HepG2 (cell line): Measurements from ENCODE around the gene CFAP46.
"Not testable (repeated sequence)": the region's sequence is repeated elsewhere in the genome, so short reads cannot be mapped to it uniquely, and the experiment has no call there.

Experiments used
- BRCA1 ChIP-seq: sonication (generic); formaldehyde crosslinking; IDR thresholded peaks from 2 replicates; pipeline ENCODE4 v1.4.0; 2020; ENCODE audit warnings: missing genetic modification reagents
- EZH2 ChIP-seq: conservative IDR thresholded peaks from 2 replicates; pipeline ENCODE4 v1.6.1; 2012; ENCODE audit warnings: mild to moderate bottlenecking, low read depth, low read length, moderate library complexity
- HIC2 ChIP-seq: sonication (generic); formaldehyde crosslinking; IDR thresholded peaks from 2 replicates; pipeline ENCODE4 v1.9.0; 2022; ENCODE audit warnings: low read depth, missing genetic modification reagents
- JUN ChIP-seq: sonication (generic); formaldehyde crosslinking; IDR thresholded peaks from 2 replicates; pipeline ENCODE4 v1.4.0; 2020; ENCODE audit warnings: mild to moderate bottlenecking, missing genetic modification reagents
- JUND ChIP-seq: sonication (generic); formaldehyde crosslinking; IDR thresholded peaks from 2 replicates; pipeline ENCODE4 v1.8.0; 2022; ENCODE audit warnings: mild to moderate bottlenecking, missing genetic modification reagents
- PHF21A ChIP-seq: sonication (generic); formaldehyde crosslinking; IDR thresholded peaks from 2 replicates; pipeline ENCODE4 v1.5.0; 2020; ENCODE audit warnings: mild to moderate bottlenecking, missing genetic modification reagents
- PHF8 ChIP-seq: sonication (generic); formaldehyde crosslinking; IDR thresholded peaks from 2 replicates; pipeline ENCODE4 v1.5.0; 2020; ENCODE audit warnings: missing genetic modification reagents
- POLR2A ChIP-seq, 2 experiments: IDR thresholded peaks; 2 replicates each; pipeline ENCODE4 v1.6.1; 2011; ENCODE audit warnings: low read depth in 2 of 2, low read length in 2 of 2, mild to moderate bottlenecking in 1 of 2, moderate library complexity in 1 of 2; ENCODE audit not compliant: insufficient read depth in 1 of 2
- POLR2AphosphoS5 ChIP-seq: IDR thresholded peaks from 2 replicates; pipeline ENCODE4 v1.6.1; 2012; ENCODE audit warnings: low read depth, low read length
- RBFOX2 ChIP-seq: fragments of 200-400 bp; formaldehyde crosslinking; IDR thresholded peaks from 2 replicates; pipeline ENCODE4 v1.6.1; 2017; ENCODE audit warnings: low read depth, mild to moderate bottlenecking, low read length
- ZNF180 ChIP-seq: sonication (generic); formaldehyde crosslinking; IDR thresholded peaks from 2 replicates; pipeline ENCODE4 v1.4.0; 2020; ENCODE audit warnings: low read depth, missing genetic modification reagents, borderline replicate concordance
- ZNF232 ChIP-seq: sonication (generic); formaldehyde crosslinking; IDR thresholded peaks from 2 replicates; pipeline ENCODE4 v1.4.0; 2020; ENCODE audit warnings: missing genetic modification reagents, borderline replicate concordance

- not testable (repeated sequence) for TF ChIP-seq PHF21A (CRISPR knock-in tag); JUND; ZNF180 (CRISPR knock-in tag); POLR2AphosphoS5; ZNF232 (CRISPR knock-in tag); JUN (CRISPR knock-in tag); HIC2 (CRISPR knock-in tag); EZH2; BRCA1 (CRISPR knock-in tag); RBFOX2; PHF8 (CRISPR knock-in tag); POLR2A (IDR thresholded peaks at IDR 0.05; ENCODE audit: insufficient read depth in 1 of 2, low read depth in 2 of 2, low read length in 2 of 2)
Observed at GRCh38 chr10:132843276-132843675, 99.1 kb downstream of the CFAP46 start.
